ENCODE measurements around the gene ITGA11.

ITGA11 gene

GRCh38 chr15:68386587-68387288, 45.2 kb downstream of the ITGA11 start:
- DNase-seq = no peak

GRCh38 chr15:68385671-68386586, 46.0 kb downstream of the ITGA11 start:
- no peak for DNase-seq

- no peak for DNase-seq
Measured at GRCh38 chr15:68385240-68385561, 46.8 kb downstream of the ITGA11 start.

- DNase-seq = no peak
Measured at GRCh38 chr15:68384451-68385239, 47.3 kb downstream of the ITGA11 start.

- no peak for DNase-seq
Measured at GRCh38 chr15:68383161-68384074, 48.5 kb downstream of the ITGA11 start.

GRCh38 chr15:68382286-68383007, 49.5 kb downstream of the ITGA11 start:
- no peak for DNase-seq

- DNase-seq = no peak
Measured at GRCh38 chr15:68380456-68380855, 51.5 kb downstream of the ITGA11 start.

GRCh38 chr15:68379759-68380290, 52.1 kb downstream of the ITGA11 start:
- DNase-seq = no peak

GRCh38 chr15:68379058-68379758, 52.8 kb downstream of the ITGA11 start:
- DNase-seq = no peak

- DNase-seq = no peak
Measured at GRCh38 chr15:68378595-68378994, 53.4 kb downstream of the ITGA11 start.

GRCh38 chr15:68377766-68378165, 54.2 kb downstream of the ITGA11 start:
- no peak for DNase-seq

GRCh38 chr15:68376447-68377060, 55.4 kb downstream of the ITGA11 start:
- no peak for DNase-seq

- no peak for DNase-seq
Measured at GRCh38 chr15:68375716-68376220, 56.2 kb downstream of the ITGA11 start.

GRCh38 chr15:68375191-68375631, 56.8 kb downstream of the ITGA11 start:
- DNase-seq = no peak

GRCh38 chr15:68374168-68374745, 57.7 kb downstream of the ITGA11 start:
- DNase-seq = no peak

GRCh38 chr15:68373028-68373427, 58.9 kb downstream of the ITGA11 start:
- DNase-seq = no peak

GRCh38 chr15:68372291-68372811, 59.6 kb downstream of the ITGA11 start:
- DNase-seq = no peak

- DNase-seq = no peak
Measured at GRCh38 chr15:68371851-68372250, 60.1 kb downstream of the ITGA11 start.

- no peak for DNase-seq
Measured at GRCh38 chr15:68371160-68371559, 60.8 kb downstream of the ITGA11 start.

Measured in retina (tissue), 1 donor.